AG09309 (cell line): Measurements from ENCODE around the gene EAF1.

Experiments
- DNase-seq: peaks from one replicate; pipeline ENCODE4 v3.0.0-alpha.2; 2010; ENCODE audit warnings: low read depth
- H3K4me3 ChIP-seq: 2 replicates; pipeline ENCODE4 v1.5.1; 2011; ENCODE audit warnings: mild to moderate bottlenecking, low read depth, low read length, moderate library complexity; ENCODE audit not compliant: control insufficient read depth
- TF ChIP-seq, protein P1 (sequence below): IDR thresholded peaks from 2 replicates; pipeline ENCODE4 v1.5.1; 2011; ENCODE audit warnings: mild to moderate bottlenecking, low read depth, low read length, inconsistent platforms; ENCODE audit not compliant: insufficient read depth, control insufficient read depth; ENCODE audit errors: missing control alignments

Gene EAF1

DNA sequence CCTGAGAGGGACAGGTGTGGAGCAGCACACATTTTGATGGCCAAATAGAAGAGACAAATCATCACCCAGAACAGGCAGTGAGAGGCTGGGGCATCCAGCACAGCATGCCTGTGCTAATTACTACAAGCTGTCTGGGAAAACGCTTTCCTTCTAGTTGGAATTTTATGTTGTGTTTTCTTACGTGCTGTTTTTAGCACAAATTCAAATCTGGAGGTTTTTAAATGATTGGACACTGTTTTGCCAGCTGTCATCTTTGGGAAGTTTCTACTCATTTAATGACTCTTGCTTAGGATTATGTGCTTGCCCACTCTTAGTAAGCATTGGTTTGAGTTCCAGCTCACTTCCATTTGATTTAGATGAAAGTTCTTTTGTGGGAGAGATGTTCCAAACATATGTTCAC, 43.5 kb downstream of the EAF1 start:
- no peak for DNase-seq
- H3K4me3 ChIP-seq, result no peak overlapping the region
- TF ChIP-seq, protein P1, sequence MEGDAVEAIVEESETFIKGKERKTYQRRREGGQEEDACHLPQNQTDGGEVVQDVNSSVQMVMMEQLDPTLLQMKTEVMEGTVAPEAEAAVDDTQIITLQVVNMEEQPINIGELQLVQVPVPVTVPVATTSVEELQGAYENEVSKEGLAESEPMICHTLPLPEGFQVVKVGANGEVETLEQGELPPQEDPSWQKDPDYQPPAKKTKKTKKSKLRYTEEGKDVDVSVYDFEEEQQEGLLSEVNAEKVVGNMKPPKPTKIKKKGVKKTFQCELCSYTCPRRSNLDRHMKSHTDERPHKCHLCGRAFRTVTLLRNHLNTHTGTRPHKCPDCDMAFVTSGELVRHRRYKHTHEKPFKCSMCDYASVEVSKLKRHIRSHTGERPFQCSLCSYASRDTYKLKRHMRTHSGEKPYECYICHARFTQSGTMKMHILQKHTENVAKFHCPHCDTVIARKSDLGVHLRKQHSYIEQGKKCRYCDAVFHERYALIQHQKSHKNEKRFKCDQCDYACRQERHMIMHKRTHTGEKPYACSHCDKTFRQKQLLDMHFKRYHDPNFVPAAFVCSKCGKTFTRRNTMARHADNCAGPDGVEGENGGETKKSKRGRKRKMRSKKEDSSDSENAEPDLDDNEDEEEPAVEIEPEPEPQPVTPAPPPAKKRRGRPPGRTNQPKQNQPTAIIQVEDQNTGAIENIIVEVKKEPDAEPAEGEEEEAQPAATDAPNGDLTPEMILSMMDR, result no peak

DNA sequence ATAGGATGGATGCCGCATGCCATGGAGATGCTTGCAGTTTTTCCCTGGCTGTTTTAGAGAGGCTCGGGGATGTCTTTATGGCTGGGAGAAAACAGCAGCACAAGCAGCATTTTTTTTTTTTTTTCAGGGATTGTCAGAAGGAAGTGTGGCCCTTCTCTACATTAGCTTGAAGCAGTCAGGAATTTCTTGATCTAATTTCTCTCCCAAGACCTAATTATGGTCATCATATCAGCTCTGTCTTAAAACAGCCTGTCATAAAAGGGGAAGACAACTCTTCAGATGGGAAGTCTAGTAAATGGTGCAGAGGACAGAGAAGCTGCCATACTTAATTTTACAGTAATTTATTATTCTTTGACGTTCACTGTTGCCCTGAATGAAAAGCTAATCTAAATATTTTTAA, 44.5 kb downstream of the EAF1 start:
- DNase-seq, result no peak
- TF ChIP-seq, protein P1, result no peak
- no peak overlapping the region for H3K4me3 ChIP-seq

- TF ChIP-seq, protein P1, result no peak
- no peak overlapping the region for H3K4me3 ChIP-seq
- no peak for DNase-seq
These were observed 47.8 kb downstream of the EAF1 start for GRCh38 chr3:15475161-15475560.

GRCh38 chr3:15476378-15476777, 49.0 kb downstream of the EAF1 start:
- DNase-seq, result no peak
- no peak overlapping the region for H3K4me3 ChIP-seq
- TF ChIP-seq, protein P1, result no peak

- DNase-seq, result no peak
- H3K4me3 ChIP-seq, result no peak overlapping the region
- TF ChIP-seq, protein P1, result no peak
These were observed 50.7 kb downstream of the EAF1 start for GRCh38 chr3:15477951-15478639.

DNA sequence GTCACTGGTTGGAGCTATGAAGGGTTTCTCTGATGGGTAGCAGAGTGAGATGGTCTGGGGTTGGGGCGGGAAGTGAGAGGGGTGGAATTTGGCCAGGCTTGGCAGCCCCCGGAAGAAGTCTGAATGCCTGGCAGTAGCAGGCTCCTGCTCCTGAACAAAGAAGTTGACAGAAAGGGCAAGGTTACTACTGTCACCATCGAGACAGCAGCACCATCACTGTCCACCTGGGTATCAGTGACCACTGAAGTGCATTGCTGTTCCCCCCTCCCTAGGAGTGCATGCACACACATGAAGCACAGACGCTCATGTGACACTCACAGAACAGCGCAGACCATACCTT, 51.2 kb downstream of the EAF1 start:
- no peak overlapping the region for H3K4me3 ChIP-seq
- TF ChIP-seq, protein P1, result no peak
- no peak for DNase-seq
